Endothelial cell of umbilical vein (primary cell): ENCODE data around the gene GPNMB. TPM values are rescaled to one million over a fixed set of nuclear protein-coding genes. Genes with fewer than 3 reads are reported as not detected.

Source experiments
- BruUV-seq: library from RNA; stranded (reverse); fragments of 400-500 nt; replicated peaks from 2 replicates; lab custom pipeline; 2021; lab: Mats Ljungman, UMichigan
- CTCF ChIA-PET: fragments of 300-600, 350-600 bp; sonication (Branson Sonifier 250); formaldehyde crosslinking; loops from one replicate; lab custom pipeline; 2021; ENCODE audit warnings: antibody characterized with exemption, inconsistent platforms; lab: Charles Lee
- POLR2A ChIA-PET: fragments of 300-600, 350-600 bp; sonication (Branson Sonifier 250); formaldehyde crosslinking; loops from one replicate; lab custom pipeline; 2021; ENCODE audit warnings: antibody characterized with exemption, inconsistent platforms; lab: Charles Lee
- DNase-seq: peaks from one replicate; pipeline ENCODE4 v3.0.0-alpha.2; 2011; ENCODE audit warnings: low read depth, low spot score
- FAIRE-seq: peaks from 2 replicates; lab custom pipeline; 2011; peaks lifted over from hg19 to GRCh38; lab: Jason Lieb, UNC
- H2AFZ ChIP-seq: 2 replicates; pipeline ENCODE4 v1.6.0; 2012; ENCODE audit warnings: low read depth, low read length, control low read depth, inconsistent platforms
- H3K27ac ChIP-seq: 2 replicates; pipeline ENCODE4 v1.5.1; 2011; ENCODE audit warnings: low read depth, mild to moderate bottlenecking, control low read depth, low read length, moderate library complexity; ENCODE audit not compliant: insufficient read depth
- H3K27me3 ChIP-seq, 2 experiments: 2 replicates each; pipeline versions ENCODE4 v1.6.0 to v1.6.1; 2011; ENCODE audit warnings: low read length in 2 of 2, mixed read lengths in 1 of 2; ENCODE audit not compliant: control insufficient read depth in 2 of 2, insufficient read depth in 2 of 2
- H3K36me3 ChIP-seq, 2 experiments: 2 replicates in 1 of 2; 3 replicates in 1 of 2; pipeline ENCODE4 v1.5.1; 2011; ENCODE audit warnings: low read length in 2 of 2, mild to moderate bottlenecking in 1 of 2, moderate library complexity in 1 of 2; ENCODE audit not compliant: control insufficient read depth in 2 of 2, insufficient read depth in 2 of 2; ENCODE audit errors: extremely low read depth in 1 of 2
- H3K4me1 ChIP-seq: 3 replicates; pipeline ENCODE4 v1.5.1; 2011; ENCODE audit warnings: mild to moderate bottlenecking, low read length; ENCODE audit not compliant: control insufficient read depth, insufficient read depth; ENCODE audit errors: extremely low read depth
- H3K4me2 ChIP-seq: 2 replicates; pipeline ENCODE4 v1.6.1; 2011; ENCODE audit warnings: low read length, control low read depth, mixed read lengths; ENCODE audit not compliant: insufficient read depth
- H3K4me3 ChIP-seq, 3 experiments: fragments of 200-600 bp in 1 of 3; sonication (generic), shearing (Covaris generic) in 1 of 3; replicated peaks in 1 of 3; 2 replicates each; pipeline ENCODE4 v1.5.1; 2011 to 2016; ENCODE audit warnings: control low read depth in 3 of 3, low read length in 3 of 3, mild to moderate bottlenecking in 2 of 3, inconsistent platforms in 1 of 3, low read depth in 1 of 3, moderate library complexity in 1 of 3; ENCODE audit not compliant: insufficient read depth in 1 of 3
- H3K79me2 ChIP-seq: 2 replicates; pipeline ENCODE4 v1.6.0; 2012; ENCODE audit warnings: low read length, inconsistent platforms; ENCODE audit not compliant: control insufficient read depth, insufficient read depth
- H3K9ac ChIP-seq: replicated peaks from 2 replicates; pipeline ENCODE3; 2011; ENCODE audit warnings: low read length, control low read depth; ENCODE audit not compliant: insufficient read depth; ENCODE audit errors: extremely low read depth
- H3K9me1 ChIP-seq: replicated peaks from 3 replicates; pipeline ENCODE4 v1.6.0; 2011; ENCODE audit warnings: mild to moderate bottlenecking, low read length; ENCODE audit not compliant: control insufficient read depth, insufficient read depth; ENCODE audit errors: extremely low read depth
- H3K9me3 ChIP-seq: replicated peaks from 2 replicates; pipeline ENCODE4 v1.5.1; 2012; ENCODE audit warnings: low read length, inconsistent platforms; ENCODE audit not compliant: control insufficient read depth, insufficient read depth
- H4K20me1 ChIP-seq: replicated peaks from 2 replicates; pipeline ENCODE3; 2011; ENCODE audit warnings: mild to moderate bottlenecking, low read length; ENCODE audit not compliant: control insufficient read depth, insufficient read depth; ENCODE audit errors: extremely low read depth
- CTCF ChIP-seq, 2 donors: IDR thresholded peaks; 1 replicate in 1 of 2; 2 replicates in 1 of 2; pipeline ENCODE4 v1.5.1; 2011; ENCODE audit warnings: low read length in 2 of 2, mild to moderate bottlenecking in 2 of 2, moderate library complexity in 2 of 2, control low read depth in 1 of 2, inconsistent platforms in 1 of 2, low read depth in 1 of 2; ENCODE audit not compliant: insufficient read depth in 1 of 2; ENCODE audit errors: extremely low read depth in 1 of 2
- EZH2 ChIP-seq: IDR thresholded peaks from 2 replicates; pipeline ENCODE4 v1.6.1; 2012; ENCODE audit warnings: borderline replicate concordance, low read depth, mild to moderate bottlenecking, moderate library complexity, low read length, inconsistent platforms; ENCODE audit not compliant: severe bottlenecking
- FOS ChIP-seq: IDR thresholded peaks from 2 replicates; pipeline ENCODE4 v1.6.1; 2011; ENCODE audit warnings: mild to moderate bottlenecking, low read length, moderate library complexity, borderline replicate concordance; ENCODE audit not compliant: insufficient read depth
- GATA2 ChIP-seq: IDR thresholded peaks from 2 replicates; pipeline ENCODE4 v1.7.0; 2011; ENCODE audit warnings: low read depth, mild to moderate bottlenecking, moderate library complexity, mixed read lengths, low read length; ENCODE audit not compliant: insufficient read length, insufficient read depth
- JUN ChIP-seq: IDR thresholded peaks from 2 replicates; pipeline ENCODE4 v1.6.1; 2011; ENCODE audit warnings: borderline replicate concordance, low read depth; ENCODE audit not compliant: insufficient read length, insufficient read depth
- MYC ChIP-seq: IDR thresholded peaks from one replicate; pipeline ENCODE4 v1.6.1; 2011; ENCODE audit warnings: mild to moderate bottlenecking, low read depth, low read length
- POLR2A ChIP-seq: IDR thresholded peaks from 2 replicates; pipeline ENCODE4 v1.6.1; 2012; ENCODE audit warnings: low read depth, mild to moderate bottlenecking, control low read depth, low read length
- POLR2AphosphoS5 ChIP-seq: IDR thresholded peaks from 2 replicates; pipeline ENCODE4 v1.6.1; 2012; ENCODE audit warnings: low read depth, mild to moderate bottlenecking, control low read depth, low read length, moderate library complexity; ENCODE audit not compliant: insufficient read depth
- dilution Hi-C: fragments of 300-500 bp; cut with MboI; formaldehyde crosslinking; loops from one replicate; pipeline ENCODE4 v1.15.0; 2019; ENCODE audit warnings: low sequenced_read_pairs; ENCODE audit not compliant: extremely low pct_ligation_motif_present
- intact Hi-C: fragments of 100-400 bp; cut with micrococcal nuclease; formaldehyde crosslinking; loops from one replicate; pipeline ENCODE4 v1.10.0; 2022
- polyA plus RNA-seq, 4 experiments: library from polyadenylated mRNA; depleted of rRNA in 3 of 4; stranded (reverse) in 3 of 4; unstranded in 1 of 4; fragments of >200 nt; gene quantifications; 2 replicates each; pipeline versions ENCODE4 v1.2.1 to v1.2.3, GENCODE V29; 2011 to 2012; ENCODE audit warnings: missing spikeins in 1 of 4
- total RNA-seq: library from RNA; stranded (reverse); gene quantifications from 2 replicates; pipeline ENCODE4 v1.2.3, GENCODE V29; 2021
- TF ChIP-seq, protein P1 (sequence below): IDR thresholded peaks from 2 replicates; pipeline ENCODE4 v1.6.1; 2011; ENCODE audit not compliant: insufficient read depth, insufficient read length

GPNMB gene
- total and polyA plus RNA-seq, 2 donors (not counting 3 experiments of a cell fraction or from before 2014, with no cell fraction given): 0.29 to 0.33 TPM

- Histone ChIP-seq H3K4me3 (no peak overlapping the region), H2AFZ (no peak overlapping the region), H3K4me2 (no peak overlapping the region), H3K36me3 (no peaks in the 10 kb centered on the region), H3K27me3 (peaks cover 5 to 14% of the 10 kb centered on the region in 2 experiments), H3K9me3 (no peaks in the 10 kb centered on the region), H3K9me1 (no peaks in the 10 kb centered on the region), H3K4me1 (no peaks in the 10 kb centered on the region), H3K9ac (no peak overlapping the region), H3K79me2 (no peaks in the 10 kb centered on the region), H4K20me1 (no peaks in the 10 kb centered on the region), H3K27ac (no peak overlapping the region)
- dilution Hi-C loops: no loop called here
- TF ChIP-seq GATA2: no peak
- FAIRE-seq: no peak
- CTCF ChIA-PET: interaction anchor here (0.6 to 1.2 kb wide), 4 partner anchors 31 to 273 kb away, joined by 3 read pairs; partner anchors contain the start of gene NUP42
- no peak for DNase-seq
- BruUV-seq: no TSS peak
- intact Hi-C loops: no loop called here
- POLR2A ChIA-PET: no interaction called here
Observed at GRCh38 chr7:23242321-23242720, 4.3 kb upstream of the GPNMB start.

DNA sequence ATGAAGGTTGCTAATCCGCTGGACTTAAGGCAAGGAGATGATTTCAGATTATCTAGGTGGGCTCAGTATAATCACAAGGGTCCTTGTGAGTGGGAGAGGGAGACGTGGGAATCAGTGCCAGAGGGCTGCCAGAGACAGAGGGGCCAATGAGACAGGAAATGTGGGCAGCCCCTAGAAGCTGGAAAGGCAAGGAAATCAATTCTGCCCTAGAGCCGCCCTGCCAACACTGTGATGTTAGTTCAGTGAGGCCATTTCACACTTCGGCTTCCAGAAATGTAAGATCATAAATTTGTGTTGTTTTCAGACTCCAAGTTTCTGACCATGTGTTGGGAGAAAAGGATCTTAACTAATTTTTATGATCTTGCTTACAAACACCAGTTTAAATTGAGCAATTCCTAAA lies 3.6 kb upstream of the GPNMB start:
- H2AFZ ChIP-seq: no peak overlapping the region
- intact Hi-C loops: no loop called here
- FAIRE-seq (no peak), DNase-seq (no peak)
- ChIA-PET POLR2A (no interaction called here), CTCF (interaction anchor here (0.6 to 1.2 kb wide), 5 partner anchors 30 to 304 kb away, joined by 3 read pairs; partner anchors contain the start of gene NUP42)
- no TSS peak for BruUV-seq
- no peaks in the 10 kb centered on the region for H4K20me1 ChIP-seq
- H3K9me1 ChIP-seq: no peaks in the 10 kb centered on the region
- peaks cover 8 to 17% of the 10 kb centered on the region in 2 experiments for H3K27me3 ChIP-seq
- H3K9ac ChIP-seq: no peak overlapping the region
- TF ChIP-seq POLR2A (no peak), MYC (no peak), JUN (no peak), CTCF (IDR thresholded peaks at IDR 0.05; ENCODE audit: extremely low read depth in 1 of 2, insufficient read depth in 1 of 2, low read depth in 1 of 2, low read length in 2 of 2) (no peak), EZH2 (no peak), GATA2 (no peak), FOS (no peak), POLR2AphosphoS5 (no peak)
- TF ChIP-seq, protein P1, sequence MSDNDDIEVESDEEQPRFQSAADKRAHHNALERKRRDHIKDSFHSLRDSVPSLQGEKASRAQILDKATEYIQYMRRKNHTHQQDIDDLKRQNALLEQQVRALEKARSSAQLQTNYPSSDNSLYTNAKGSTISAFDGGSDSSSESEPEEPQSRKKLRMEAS: no peak
- no peak overlapping the region for H3K4me2 ChIP-seq
- H3K9me3 ChIP-seq: no peaks in the 10 kb centered on the region
- dilution Hi-C loops: no loop called here
- no peaks in the 10 kb centered on the region for H3K36me3 ChIP-seq
- peaks cover 2% of the 10 kb centered on the region for H3K4me1 ChIP-seq
- no peaks in the 10 kb centered on the region for H3K79me2 ChIP-seq
- H3K4me3 ChIP-seq: no peak overlapping the region
- no peak overlapping the region for H3K27ac ChIP-seq
